HepG2 (cell line): ENCODE results near the gene KLHDC1. TPM values are rescaled to one million over a fixed set of nuclear protein-coding genes. Genes with fewer than 3 reads are reported as not detected.
A peak's percentile ranks its signal among the peaks of the same experiment; 100 is the strongest.

ENCODE experiments used
- ARNTL ChIP-seq: sonication (generic); formaldehyde crosslinking; IDR thresholded peaks from 2 replicates; pipeline ENCODE4 v1.4.0; 2020; ENCODE audit warnings: mild to moderate bottlenecking, missing genetic modification reagents
- FOSL1 ChIP-seq: sonication (generic); formaldehyde crosslinking; IDR thresholded peaks from 2 replicates; pipeline ENCODE4 v1.9.0; 2021; ENCODE audit warnings: missing genetic modification reagents, borderline replicate concordance
- HNRNPL ChIP-seq: fragments of 200-400 bp; formaldehyde crosslinking; IDR thresholded peaks from 2 replicates; pipeline ENCODE4 v1.6.1; 2017; ENCODE audit warnings: mild to moderate bottlenecking, low read depth, low read length
- MAF1 ChIP-seq: sonication (generic); formaldehyde crosslinking; IDR thresholded peaks from 2 replicates; pipeline ENCODE4 v1.5.0; 2020; ENCODE audit warnings: missing genetic modification reagents, borderline replicate concordance
- NFKB2 ChIP-seq: sonication (generic); formaldehyde crosslinking; IDR thresholded peaks from 2 replicates; pipeline ENCODE4 v1.4.0; 2020; ENCODE audit warnings: missing genetic modification reagents, borderline replicate concordance
- RBM22 ChIP-seq: fragments of 200-400 bp; formaldehyde crosslinking; optimal IDR thresholded peaks from 2 replicates; pipeline ENCODE3; 2017; ENCODE audit warnings: mild to moderate bottlenecking, low read length, moderate library complexity
- ZHX2 ChIP-seq, 2 experiments: sonication (generic) in 1 of 2; formaldehyde crosslinking in 1 of 2; IDR thresholded peaks; 2 replicates each; pipeline versions ENCODE4 v1.6.1 to v1.9.0; 2014 to 2022; ENCODE audit warnings: antibody characterized with exemption in 1 of 2, borderline replicate concordance in 1 of 2, inconsistent platforms in 1 of 2, low read depth in 1 of 2, missing genetic modification reagents in 1 of 2
- ZMYM2 ChIP-seq: sonication (generic); formaldehyde crosslinking; IDR thresholded peaks from 2 replicates; pipeline ENCODE4 v1.8.0; 2022; ENCODE audit warnings: mild to moderate bottlenecking, missing genetic modification reagents
- ZNF225 ChIP-seq: sonication (generic); formaldehyde crosslinking; IDR thresholded peaks from 2 replicates; pipeline ENCODE4 v1.4.0; 2020; ENCODE audit warnings: mild to moderate bottlenecking, missing genetic modification reagents
- ZNF501 ChIP-seq: sonication (generic); formaldehyde crosslinking; IDR thresholded peaks from 2 replicates; pipeline ENCODE4 v1.5.1; 2020; ENCODE audit warnings: mild to moderate bottlenecking, moderate library complexity, missing genetic modification reagents
- ZNF614 ChIP-seq: IDR thresholded peaks from 2 replicates; pipeline ENCODE4 v1.6.1; 2018; ENCODE audit warnings: missing biosample characterization, missing genetic modification reagents, inconsistent platforms, borderline replicate concordance
- ZZZ3 ChIP-seq: sonication (generic); formaldehyde crosslinking; IDR thresholded peaks from 2 replicates; pipeline ENCODE4 v1.4.0; 2020; ENCODE audit warnings: missing genetic modification reagents, mild to moderate bottlenecking, borderline replicate concordance
- polyA plus RNA-seq, 8 experiments: library from polyadenylated mRNA; depleted of rRNA in 3 of 8; stranded (reverse) in 7 of 8; unstranded in 1 of 8; fragments of >200 nt; fragmentation: Illumina TruSeq in 4 of 8; extraction: Trizol in 4 of 8; gene quantifications; 2 replicates each; pipeline versions ENCODE4 v1.2.1 to v1.2.3, GENCODE V29; 2011 to 2016; ENCODE audit warnings: low read depth in 4 of 8, missing spikeins in 1 of 8, mixed read lengths in 1 of 8; ENCODE audit not compliant: insufficient read depth in 1 of 8
- total RNA-seq, 5 experiments: library from RNA; depleted of rRNA; stranded (reverse); fragments of >200 nt; fragmentation: Illumina TruSeq; extraction: Trizol; gene quantifications; 2 replicates each; pipeline ENCODE4 v1.2.3, GENCODE V29; 2016; ENCODE audit warnings: low read depth in 1 of 5
- TF ChIP-seq, protein P1 (sequence below): sonication (generic); formaldehyde crosslinking; IDR thresholded peaks from 2 replicates; pipeline ENCODE4 v1.5.1; 2020; ENCODE audit warnings: missing genetic modification reagents, mild to moderate bottlenecking, borderline replicate concordance
- TF ChIP-seq, protein P2 (sequence below): sonication (generic); formaldehyde crosslinking; IDR thresholded peaks from 2 replicates; pipeline ENCODE4; 2020; ENCODE audit warnings: missing genetic modification reagents, mild to moderate bottlenecking, borderline replicate concordance
- TF ChIP-seq, protein P3 (sequence below): IDR thresholded peaks from 2 replicates; pipeline ENCODE4 v1.6.1; 2016; ENCODE audit warnings: low read depth, borderline replicate concordance

KLHDC1 gene
- total and polyA plus RNA-seq, 2 of the 13 experiments (the other 11 are each of a cell fraction or from before 2014, with no cell fraction given) = 0.11 TPM; not detected in 1

GRCh38 chr14:49692811-49693734 is at the start of gene KLHDC1 (continued):
- TF ChIP-seq, protein P1, sequence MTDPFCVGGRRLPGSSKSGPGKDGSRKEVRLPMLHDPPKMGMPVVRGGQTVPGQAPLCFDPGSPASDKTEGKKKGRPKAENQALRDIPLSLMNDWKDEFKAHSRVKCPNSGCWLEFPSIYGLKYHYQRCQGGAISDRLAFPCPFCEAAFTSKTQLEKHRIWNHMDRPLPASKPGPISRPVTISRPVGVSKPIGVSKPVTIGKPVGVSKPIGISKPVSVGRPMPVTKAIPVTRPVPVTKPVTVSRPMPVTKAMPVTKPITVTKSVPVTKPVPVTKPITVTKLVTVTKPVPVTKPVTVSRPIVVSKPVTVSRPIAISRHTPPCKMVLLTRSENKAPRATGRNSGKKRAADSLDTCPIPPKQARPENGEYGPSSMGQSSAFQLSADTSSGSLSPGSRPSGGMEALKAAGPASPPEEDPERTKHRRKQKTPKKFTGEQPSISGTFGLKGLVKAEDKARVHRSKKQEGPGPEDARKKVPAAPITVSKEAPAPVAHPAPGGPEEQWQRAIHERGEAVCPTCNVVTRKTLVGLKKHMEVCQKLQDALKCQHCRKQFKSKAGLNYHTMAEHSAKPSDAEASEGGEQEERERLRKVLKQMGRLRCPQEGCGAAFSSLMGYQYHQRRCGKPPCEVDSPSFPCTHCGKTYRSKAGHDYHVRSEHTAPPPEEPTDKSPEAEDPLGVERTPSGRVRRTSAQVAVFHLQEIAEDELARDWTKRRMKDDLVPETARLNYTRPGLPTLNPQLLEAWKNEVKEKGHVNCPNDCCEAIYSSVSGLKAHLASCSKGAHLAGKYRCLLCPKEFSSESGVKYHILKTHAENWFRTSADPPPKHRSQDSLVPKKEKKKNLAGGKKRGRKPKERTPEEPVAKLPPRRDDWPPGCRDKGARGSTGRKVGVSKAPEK = peak; percentile 99
- TF ChIP-seq, protein P2, sequence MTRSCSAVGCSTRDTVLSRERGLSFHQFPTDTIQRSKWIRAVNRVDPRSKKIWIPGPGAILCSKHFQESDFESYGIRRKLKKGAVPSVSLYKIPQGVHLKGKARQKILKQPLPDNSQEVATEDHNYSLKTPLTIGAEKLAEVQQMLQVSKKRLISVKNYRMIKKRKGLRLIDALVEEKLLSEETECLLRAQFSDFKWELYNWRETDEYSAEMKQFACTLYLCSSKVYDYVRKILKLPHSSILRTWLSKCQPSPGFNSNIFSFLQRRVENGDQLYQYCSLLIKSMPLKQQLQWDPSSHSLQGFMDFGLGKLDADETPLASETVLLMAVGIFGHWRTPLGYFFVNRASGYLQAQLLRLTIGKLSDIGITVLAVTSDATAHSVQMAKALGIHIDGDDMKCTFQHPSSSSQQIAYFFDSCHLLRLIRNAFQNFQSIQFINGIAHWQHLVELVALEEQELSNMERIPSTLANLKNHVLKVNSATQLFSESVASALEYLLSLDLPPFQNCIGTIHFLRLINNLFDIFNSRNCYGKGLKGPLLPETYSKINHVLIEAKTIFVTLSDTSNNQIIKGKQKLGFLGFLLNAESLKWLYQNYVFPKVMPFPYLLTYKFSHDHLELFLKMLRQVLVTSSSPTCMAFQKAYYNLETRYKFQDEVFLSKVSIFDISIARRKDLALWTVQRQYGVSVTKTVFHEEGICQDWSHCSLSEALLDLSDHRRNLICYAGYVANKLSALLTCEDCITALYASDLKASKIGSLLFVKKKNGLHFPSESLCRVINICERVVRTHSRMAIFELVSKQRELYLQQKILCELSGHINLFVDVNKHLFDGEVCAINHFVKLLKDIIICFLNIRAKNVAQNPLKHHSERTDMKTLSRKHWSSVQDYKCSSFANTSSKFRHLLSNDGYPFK (CRISPR knock-in tag) = peak; percentile 54; the same call in 1 of the 2 replicates
- TF ChIP-seq ZNF501 (CRISPR knock-in tag) (peak; percentile 58), ARNTL (no peak), FOSL1 (CRISPR knock-in tag) (no peak), ZZZ3 (CRISPR knock-in tag) (no peak), ZHX2 (IDR thresholded peaks at IDR 0.05; ENCODE audit: low read depth) (peak; percentile 31; the same call in 1 of the 2 replicates), ZHX2 (CRISPR knock-in tag; IDR thresholded peaks at IDR 0.05; ENCODE audit: borderline replicate concordance) (no peak), NFKB2 (CRISPR knock-in tag) (peak; percentile 68; the same call in 1 of the 2 replicates), ZNF225 (CRISPR knock-in tag) (peak; percentile 85; the same call in 1 of the 2 replicates), ZMYM2 (CRISPR knock-in tag) (no peak), HNRNPL (no peak), ZNF614 (no peak), MAF1 (CRISPR knock-in tag) (no peak), RBM22 (no peak)
- TF ChIP-seq, protein P3, sequence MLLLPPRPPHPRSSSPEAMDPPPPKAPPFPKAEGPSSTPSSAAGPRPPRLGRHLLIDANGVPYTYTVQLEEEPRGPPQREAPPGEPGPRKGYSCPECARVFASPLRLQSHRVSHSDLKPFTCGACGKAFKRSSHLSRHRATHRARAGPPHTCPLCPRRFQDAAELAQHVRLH (CRISPR knock-in tag) = peak; percentile 50; the same call in 1 of the 2 replicates
